ENCODE measurements around the gene CCDC192. TPM values are rescaled to one million over a fixed set of nuclear protein-coding genes. Genes with fewer than 3 reads are reported as not detected.

Gene CCDC192
- total RNA-seq, 1 experiment from 2014 or later: 0.52 TPM

GRCh38 chr5:127886081-127886480, 182.9 kb downstream of the CCDC192 start:
- POLR2A ChIA-PET: no interaction called here
- no peaks in the 10 kb centered on the region; the same call in 1 of the 2 replicates for H3K27me3 Mint-ChIP-seq (ENCODE audit: low read depth)
- no peaks in the 10 kb centered on the region for H3K36me3 Mint-ChIP-seq
- no peak overlapping the region for H3K27ac Mint-ChIP-seq
- no peaks in the 10 kb centered on the region for H3K4me1 Mint-ChIP-seq
- ATAC-seq (no peak), DNase-seq (ENCODE audit: low spot score) (no peak)
- no peak overlapping the region for H3K4me3 Mint-ChIP-seq
- TF ChIP-seq, protein P1, sequence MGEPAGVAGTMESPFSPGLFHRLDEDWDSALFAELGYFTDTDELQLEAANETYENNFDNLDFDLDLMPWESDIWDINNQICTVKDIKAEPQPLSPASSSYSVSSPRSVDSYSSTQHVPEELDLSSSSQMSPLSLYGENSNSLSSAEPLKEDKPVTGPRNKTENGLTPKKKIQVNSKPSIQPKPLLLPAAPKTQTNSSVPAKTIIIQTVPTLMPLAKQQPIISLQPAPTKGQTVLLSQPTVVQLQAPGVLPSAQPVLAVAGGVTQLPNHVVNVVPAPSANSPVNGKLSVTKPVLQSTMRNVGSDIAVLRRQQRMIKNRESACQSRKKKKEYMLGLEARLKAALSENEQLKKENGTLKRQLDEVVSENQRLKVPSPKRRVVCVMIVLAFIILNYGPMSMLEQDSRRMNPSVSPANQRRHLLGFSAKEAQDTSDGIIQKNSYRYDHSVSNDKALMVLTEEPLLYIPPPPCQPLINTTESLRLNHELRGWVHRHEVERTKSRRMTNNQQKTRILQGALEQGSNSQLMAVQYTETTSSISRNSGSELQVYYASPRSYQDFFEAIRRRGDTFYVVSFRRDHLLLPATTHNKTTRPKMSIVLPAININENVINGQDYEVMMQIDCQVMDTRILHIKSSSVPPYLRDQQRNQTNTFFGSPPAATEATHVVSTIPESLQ (CRISPR knock-in tag; IDR thresholded peaks at IDR 0.05): no peak
- TF ChIP-seq CDX4 (CRISPR knock-in tag; IDR thresholded peaks at IDR 0.05; ENCODE audit: borderline replicate concordance) (no peak), NFATC4 (CRISPR knock-in tag; IDR thresholded peaks at IDR 0.05) (no peak), ZBTB21 (CRISPR knock-in tag; IDR thresholded peaks at IDR 0.05; ENCODE audit: borderline replicate concordance) (no peak), PRRX2 (CRISPR knock-in tag; IDR thresholded peaks at IDR 0.05) (no peak), RORB (CRISPR knock-in tag; IDR thresholded peaks at IDR 0.05) (no peak), JUN (CRISPR knock-in tag; IDR thresholded peaks at IDR 0.05) (no peak), GABPB1 (CRISPR knock-in tag; IDR thresholded peaks at IDR 0.05) (no peak), FOXP1 (CRISPR knock-in tag; IDR thresholded peaks at IDR 0.05; ENCODE audit: borderline replicate concordance) (no peak), ESRRA (CRISPR knock-in tag; IDR thresholded peaks at IDR 0.05; ENCODE audit: borderline replicate concordance) (no peak), MXD4 (CRISPR knock-in tag; IDR thresholded peaks at IDR 0.05; ENCODE audit: borderline replicate concordance) (no peak)
- TF ChIP-seq, protein P2, sequence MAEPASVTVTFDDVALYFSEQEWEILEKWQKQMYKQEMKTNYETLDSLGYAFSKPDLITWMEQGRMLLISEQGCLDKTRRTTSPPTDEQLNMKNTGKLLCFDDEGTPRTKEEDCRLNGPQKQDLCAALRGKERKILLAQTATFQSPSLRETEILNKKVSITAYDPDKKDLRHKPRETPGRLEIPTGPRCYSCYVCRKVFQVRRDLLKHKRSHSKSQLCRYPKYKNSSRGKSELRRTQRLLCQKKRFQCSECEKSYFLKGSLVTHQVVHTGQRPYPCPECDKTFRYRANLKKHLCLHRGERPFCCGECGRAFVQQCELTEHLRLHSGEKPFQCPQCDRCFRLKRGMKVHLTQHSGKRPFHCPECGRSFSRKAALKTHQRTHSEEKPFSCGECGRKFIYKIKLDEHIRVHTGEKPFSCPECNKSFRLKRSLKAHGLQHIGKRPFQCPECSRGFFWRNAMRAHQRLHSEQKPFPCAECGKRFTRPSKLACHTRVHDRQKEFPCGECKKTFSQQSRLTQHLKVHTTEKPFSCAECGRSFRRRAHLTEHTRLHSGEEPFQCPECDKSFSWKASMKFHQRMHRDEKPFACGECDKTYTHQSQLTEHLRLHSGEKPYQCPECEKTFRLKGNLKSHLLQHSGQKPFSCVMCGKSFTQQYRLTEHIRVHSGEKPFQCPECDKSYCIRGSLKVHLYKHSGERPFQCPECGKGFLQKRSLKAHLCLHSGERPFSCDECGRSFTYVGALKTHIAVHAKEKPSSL (CRISPR knock-in tag; conservative IDR thresholded peaks at IDR 0.05): no peak
- CTCF ChIA-PET: no interaction called here
- 0 out of 2 replicates have a peak, but pooled peaks cover 3% of the 10 kb centered on the region for H3K9me3 Mint-ChIP-seq

- ATAC-seq (no peak), DNase-seq (ENCODE audit: low spot score) (no peak)
- Mint-ChIP-seq H3K9me3 (0 out of 2 replicates have a peak, but pooled peaks cover 3% of the 10 kb centered on the region), H3K27ac (no peak overlapping the region), H3K4me3 (no peak overlapping the region), H3K27me3 (ENCODE audit: low read depth) (no peaks in the 10 kb centered on the region; the same call in 1 of the 2 replicates), H3K4me1 (no peaks in the 10 kb centered on the region), H3K36me3 (no peaks in the 10 kb centered on the region)
- POLR2A ChIA-PET: interaction anchor here (0.7 kb wide), 1 partner anchor 1081 kb away, joined by 6 read pairs; no protein-coding TSS in a partner anchor
- TF ChIP-seq ZNF219 (CRISPR knock-in tag; IDR thresholded peaks at IDR 0.05; ENCODE audit: borderline replicate concordance): no peak
- TF ChIP-seq MYBL2 (CRISPR knock-in tag; IDR thresholded peaks at IDR 0.05): no peak
- no peak for TF ChIP-seq MXD4 (CRISPR knock-in tag; IDR thresholded peaks at IDR 0.05; ENCODE audit: borderline replicate concordance)
- no peak for TF ChIP-seq GABPB1 (CRISPR knock-in tag; IDR thresholded peaks at IDR 0.05)
- TF ChIP-seq, protein P3, sequence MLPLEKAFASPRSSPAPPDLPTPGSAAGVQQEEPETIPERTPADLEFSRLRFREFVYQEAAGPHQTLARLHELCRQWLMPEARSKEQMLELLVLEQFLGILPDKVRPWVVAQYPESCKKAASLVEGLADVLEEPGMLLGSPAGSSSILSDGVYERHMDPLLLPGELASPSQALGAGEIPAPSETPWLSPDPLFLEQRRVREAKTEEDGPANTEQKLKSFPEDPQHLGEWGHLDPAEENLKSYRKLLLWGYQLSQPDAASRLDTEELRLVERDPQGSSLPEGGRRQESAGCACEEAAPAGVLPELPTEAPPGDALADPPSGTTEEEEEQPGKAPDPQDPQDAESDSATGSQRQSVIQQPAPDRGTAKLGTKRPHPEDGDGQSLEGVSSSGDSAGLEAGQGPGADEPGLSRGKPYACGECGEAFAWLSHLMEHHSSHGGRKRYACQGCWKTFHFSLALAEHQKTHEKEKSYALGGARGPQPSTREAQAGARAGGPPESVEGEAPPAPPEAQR (CRISPR knock-in tag; IDR thresholded peaks at IDR 0.05): no peak
- CTCF ChIA-PET: interaction anchor here (0.6 kb wide), 1 partner anchor 1167 kb away, joined by 3 read pairs; no protein-coding TSS in a partner anchor
Observed at GRCh38 chr5:127887282-127887681, 184.1 kb downstream of the CCDC192 start.

DNA sequence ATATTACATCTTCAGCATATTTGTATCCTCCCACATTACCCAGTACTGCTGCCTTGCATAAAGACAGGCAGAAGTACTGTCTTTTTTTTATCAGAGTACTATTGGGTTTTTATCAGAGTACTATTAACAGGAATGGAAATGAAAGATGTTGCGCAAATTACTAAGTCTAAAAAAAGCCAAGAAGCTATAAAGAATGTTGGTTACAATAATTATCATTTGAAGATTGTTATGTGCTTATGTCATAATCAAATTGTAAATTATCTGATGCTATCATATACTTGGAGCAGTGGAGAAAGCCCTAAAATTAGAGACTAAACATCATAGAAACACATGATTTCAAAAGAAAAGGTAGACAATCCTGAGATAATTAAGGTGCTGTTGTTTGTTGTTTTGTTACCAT, 188.8 kb downstream of the CCDC192 start:
- Mint-ChIP-seq H3K36me3 (no peaks in the 10 kb centered on the region), H3K4me1 (0 out of 2 replicates have a peak, but pooled peaks cover 4% of the 10 kb centered on the region), H3K9me3 (no peaks in the 10 kb centered on the region), H3K4me3 (no peak overlapping the region), H3K27me3 (ENCODE audit: low read depth) (no peaks in the 10 kb centered on the region), H3K27ac (no peak overlapping the region)
- ChIA-PET POLR2A (no interaction called here), CTCF (interaction anchor here (0.8 kb wide), 1 partner anchor 14 kb away, joined by 3 read pairs; no protein-coding TSS in a partner anchor)
- ATAC-seq (no peak), DNase-seq (ENCODE audit: low spot score) (no peak)
- TF ChIP-seq MXD4 (CRISPR knock-in tag; IDR thresholded peaks at IDR 0.05; ENCODE audit: borderline replicate concordance) (no peak), CDX4 (CRISPR knock-in tag; IDR thresholded peaks at IDR 0.05; ENCODE audit: borderline replicate concordance) (no peak), NFE2L1 (CRISPR knock-in tag; IDR thresholded peaks at IDR 0.05) (no peak), FOXK1 (CRISPR knock-in tag; IDR thresholded peaks at IDR 0.05) (no peak), NFYB (CRISPR knock-in tag; conservative IDR thresholded peaks at IDR 0.05; ENCODE audit: low read depth) (no peak), SMAD3 (CRISPR knock-in tag; IDR thresholded peaks at IDR 0.05; ENCODE audit: borderline replicate concordance) (no peak), GTF2I (CRISPR knock-in tag; conservative IDR thresholded peaks at IDR 0.05) (no peak)
- TF ChIP-seq, protein P4, sequence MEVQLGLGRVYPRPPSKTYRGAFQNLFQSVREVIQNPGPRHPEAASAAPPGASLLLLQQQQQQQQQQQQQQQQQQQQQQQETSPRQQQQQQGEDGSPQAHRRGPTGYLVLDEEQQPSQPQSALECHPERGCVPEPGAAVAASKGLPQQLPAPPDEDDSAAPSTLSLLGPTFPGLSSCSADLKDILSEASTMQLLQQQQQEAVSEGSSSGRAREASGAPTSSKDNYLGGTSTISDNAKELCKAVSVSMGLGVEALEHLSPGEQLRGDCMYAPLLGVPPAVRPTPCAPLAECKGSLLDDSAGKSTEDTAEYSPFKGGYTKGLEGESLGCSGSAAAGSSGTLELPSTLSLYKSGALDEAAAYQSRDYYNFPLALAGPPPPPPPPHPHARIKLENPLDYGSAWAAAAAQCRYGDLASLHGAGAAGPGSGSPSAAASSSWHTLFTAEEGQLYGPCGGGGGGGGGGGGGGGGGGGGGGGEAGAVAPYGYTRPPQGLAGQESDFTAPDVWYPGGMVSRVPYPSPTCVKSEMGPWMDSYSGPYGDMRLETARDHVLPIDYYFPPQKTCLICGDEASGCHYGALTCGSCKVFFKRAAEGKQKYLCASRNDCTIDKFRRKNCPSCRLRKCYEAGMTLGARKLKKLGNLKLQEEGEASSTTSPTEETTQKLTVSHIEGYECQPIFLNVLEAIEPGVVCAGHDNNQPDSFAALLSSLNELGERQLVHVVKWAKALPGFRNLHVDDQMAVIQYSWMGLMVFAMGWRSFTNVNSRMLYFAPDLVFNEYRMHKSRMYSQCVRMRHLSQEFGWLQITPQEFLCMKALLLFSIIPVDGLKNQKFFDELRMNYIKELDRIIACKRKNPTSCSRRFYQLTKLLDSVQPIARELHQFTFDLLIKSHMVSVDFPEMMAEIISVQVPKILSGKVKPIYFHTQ (CRISPR knock-in tag; IDR thresholded peaks at IDR 0.05): no peak
- TF ChIP-seq, protein P5, sequence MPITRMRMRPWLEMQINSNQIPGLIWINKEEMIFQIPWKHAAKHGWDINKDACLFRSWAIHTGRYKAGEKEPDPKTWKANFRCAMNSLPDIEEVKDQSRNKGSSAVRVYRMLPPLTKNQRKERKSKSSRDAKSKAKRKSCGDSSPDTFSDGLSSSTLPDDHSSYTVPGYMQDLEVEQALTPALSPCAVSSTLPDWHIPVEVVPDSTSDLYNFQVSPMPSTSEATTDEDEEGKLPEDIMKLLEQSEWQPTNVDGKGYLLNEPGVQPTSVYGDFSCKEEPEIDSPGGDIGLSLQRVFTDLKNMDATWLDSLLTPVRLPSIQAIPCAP (CRISPR knock-in tag; IDR thresholded peaks at IDR 0.05): no peak

Data from WTC11 (cell line).